ENCODE measurements around the gene PTPN3. TPM values are rescaled to one million over a fixed set of nuclear protein-coding genes. Genes with fewer than 3 reads are reported as not detected.

PTPN3 gene
- total RNA-seq, 2 experiments from 2014 or later = 0.58 to 1.3 TPM

GRCh38 chr9:109467936-109468335, 30.2 kb downstream of the PTPN3 start:
- POLR2A ChIA-PET = interaction anchor here (0.6 kb wide), 1 partner anchor 148 kb away, joined by 3 read pairs; no protein-coding TSS in a partner anchor
- intact Hi-C loops (cut with micrococcal nuclease) = no loop called here

DNA sequence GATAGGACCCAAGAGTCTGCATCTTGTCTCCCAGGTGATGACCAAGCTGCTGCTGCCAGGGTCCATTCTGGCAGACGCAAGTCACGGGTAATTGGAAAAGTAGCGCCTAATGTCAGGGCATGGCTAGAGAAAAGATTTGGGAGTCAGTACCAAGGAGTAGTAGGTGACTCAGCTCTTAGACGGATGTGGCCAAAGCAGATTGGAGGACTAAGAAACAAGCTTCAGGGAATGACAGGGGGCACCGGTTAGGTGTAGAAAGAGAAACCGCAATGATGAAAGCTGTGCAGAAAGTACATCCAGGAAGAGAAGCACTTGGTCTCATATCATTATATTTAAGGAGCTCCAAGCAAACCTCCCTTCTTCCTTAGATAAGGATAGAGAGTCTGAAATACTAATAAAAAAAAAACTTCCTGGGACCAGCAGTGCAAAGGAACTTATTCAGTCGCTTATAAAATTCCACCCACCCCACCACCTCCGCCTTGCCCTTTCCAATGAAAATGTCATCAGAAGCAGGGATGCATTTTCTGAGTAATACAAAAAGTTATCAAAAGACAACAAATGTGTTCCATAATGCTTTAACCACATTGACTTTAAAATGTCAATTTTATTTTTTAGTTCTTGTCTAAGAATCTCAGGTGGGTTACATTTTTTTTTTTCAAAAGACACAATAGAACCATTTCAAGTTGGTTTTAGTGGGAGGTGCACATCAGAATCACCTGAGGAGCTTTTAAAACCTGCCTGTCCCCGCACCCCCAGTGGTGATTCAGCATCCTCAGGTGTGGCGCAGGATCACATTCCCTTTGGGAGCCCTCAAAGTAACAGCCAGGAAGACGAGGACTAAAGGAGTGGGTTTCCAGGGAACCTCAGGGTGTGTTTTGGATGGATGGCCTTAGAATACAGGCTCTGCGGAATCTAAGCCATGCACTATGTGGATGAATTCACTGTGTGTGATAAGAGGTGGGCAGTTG, 31.2 kb downstream of the PTPN3 start:
- TF ChIP-seq CTCF (IDR thresholded peaks at IDR 0.05) = no peak
- Mint-ChIP-seq H3K4me1 (ENCODE audit: low read depth) (peaks cover 14% of the 10 kb centered on the region), H3K27ac (no peak overlapping the region), H3K4me3 (no peak overlapping the region), H3K36me3 (ENCODE audit: low read depth) (no peaks in the 10 kb centered on the region), H3K9me3 (no peaks in the 10 kb centered on the region), H3K27me3 (peaks cover 4% of the 10 kb centered on the region)
- ChIA-PET CTCF (interaction anchor here (0.8 to 7.5 kb wide), 5 partner anchors 9 to 56 kb away, joined by 3 to 76 read pairs (median 6); no protein-coding TSS in a partner anchor), POLR2A (no interaction called here)
- DNase-seq (no peak), ATAC-seq (no peak)
- intact Hi-C loops (cut with micrococcal nuclease) = no loop called here

More at GRCh38 chr9:109467936-109468335, 30.2 kb downstream of the PTPN3 start:
- ATAC-seq (peak; percentile 71), DNase-seq (peak; percentile 18)
- TF ChIP-seq CTCF (IDR thresholded peaks at IDR 0.05) = no peak
- Mint-ChIP-seq H3K9me3 (no peaks in the 10 kb centered on the region), H3K27ac (no peak overlapping the region), H3K27me3 (peaks cover 4% of the 10 kb centered on the region), H3K4me3 (no peak overlapping the region), H3K4me1 (ENCODE audit: low read depth) (peaks cover 14% of the 10 kb centered on the region), H3K36me3 (ENCODE audit: low read depth) (no peaks in the 10 kb centered on the region)
- CTCF ChIA-PET = interaction anchor here (1.4 to 7.5 kb wide), 4 partner anchors 10 to 57 kb away, joined by 4 to 76 read pairs (median 20); no protein-coding TSS in a partner anchor

GRCh38 chr9:109463924-109464625, 34.0 kb downstream of the PTPN3 start:
- Mint-ChIP-seq H3K36me3 (ENCODE audit: low read depth) (no peaks in the 10 kb centered on the region), H3K27me3 (peaks cover 7% of the 10 kb centered on the region), H3K4me3 (no peak overlapping the region), H3K9me3 (no peaks in the 10 kb centered on the region), H3K27ac (no peak overlapping the region), H3K4me1 (ENCODE audit: low read depth) (peaks cover 14% of the 10 kb centered on the region)
- ATAC-seq (peak; percentile 66), DNase-seq (peak; percentile 32)
- intact Hi-C loops (cut with micrococcal nuclease) = no loop called here
- no peak for TF ChIP-seq CTCF (IDR thresholded peaks at IDR 0.05)
- POLR2A ChIA-PET = interaction anchor here (1.4 kb wide), 1 partner anchor 16 kb away, joined by 3 read pairs; no protein-coding TSS in a partner anchor
- CTCF ChIA-PET = interaction anchor here (1.1 to 7.5 kb wide), 2 partner anchors 16 to 23 kb away, joined by 5 to 76 read pairs; no protein-coding TSS in a partner anchor

DNA sequence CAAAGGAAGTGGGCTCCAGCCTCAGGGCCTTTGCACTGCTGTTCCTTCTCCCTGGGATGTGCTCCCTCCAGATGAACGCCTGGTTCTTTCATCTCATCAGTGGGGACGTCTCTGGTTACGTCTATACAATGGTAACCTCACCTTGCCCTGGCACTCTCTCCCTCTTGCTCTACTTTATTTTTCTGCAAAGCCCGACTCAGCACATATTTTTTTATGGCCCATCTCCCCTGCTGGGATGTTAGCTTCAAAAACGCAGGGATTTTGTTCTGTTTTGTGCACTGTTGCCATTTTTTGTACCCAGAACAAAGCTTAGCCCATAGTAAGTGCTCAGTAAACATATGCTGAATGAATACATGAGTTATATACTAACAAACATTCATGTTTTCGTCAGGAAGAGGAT, 37.5 kb downstream of the PTPN3 start:
- TF ChIP-seq CTCF (IDR thresholded peaks at IDR 0.05) = no peak
- Mint-ChIP-seq H3K27me3 (peaks cover 5% of the 10 kb centered on the region), H3K27ac (no peak overlapping the region), H3K9me3 (no peaks in the 10 kb centered on the region), H3K4me1 (ENCODE audit: low read depth) (peaks cover 5% of the 10 kb centered on the region), H3K4me3 (no peak overlapping the region), H3K36me3 (ENCODE audit: low read depth) (no peaks in the 10 kb centered on the region)
- ChIA-PET CTCF (interaction anchor here (1.1 to 1.5 kb wide), 2 partner anchors 9 to 20 kb away, joined by 5 to 7 read pairs; no protein-coding TSS in a partner anchor), POLR2A (interaction anchor here (0.6 kb wide), 1 partner anchor 62 kb away, joined by 3 read pairs; no protein-coding TSS in a partner anchor)
- ATAC-seq (no peak), DNase-seq (no peak)
- intact Hi-C loops (cut with micrococcal nuclease) = no loop called here
